NCI-H2196 treated with DMSO at 0.1 percent for 48 hours (cell line): ENCODE results near the gene SLC29A4.
"Not testable (repeated sequence)": the region's sequence is repeated elsewhere in the genome, so short reads cannot be mapped to it uniquely, and the experiment has no call there.

Source experiments
- DNase-seq: peaks from one replicate; lab custom pipeline; 2025; ENCODE audit not compliant: unreplicated experiment; lab: John Stamatoyannopoulos, UW

SLC29A4 gene, protein sequence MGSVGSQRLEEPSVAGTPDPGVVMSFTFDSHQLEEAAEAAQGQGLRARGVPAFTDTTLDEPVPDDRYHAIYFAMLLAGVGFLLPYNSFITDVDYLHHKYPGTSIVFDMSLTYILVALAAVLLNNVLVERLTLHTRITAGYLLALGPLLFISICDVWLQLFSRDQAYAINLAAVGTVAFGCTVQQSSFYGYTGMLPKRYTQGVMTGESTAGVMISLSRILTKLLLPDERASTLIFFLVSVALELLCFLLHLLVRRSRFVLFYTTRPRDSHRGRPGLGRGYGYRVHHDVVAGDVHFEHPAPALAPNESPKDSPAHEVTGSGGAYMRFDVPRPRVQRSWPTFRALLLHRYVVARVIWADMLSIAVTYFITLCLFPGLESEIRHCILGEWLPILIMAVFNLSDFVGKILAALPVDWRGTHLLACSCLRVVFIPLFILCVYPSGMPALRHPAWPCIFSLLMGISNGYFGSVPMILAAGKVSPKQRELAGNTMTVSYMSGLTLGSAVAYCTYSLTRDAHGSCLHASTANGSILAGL

GRCh38 chr7:5282543-5283316, at the start of gene SLC29A4:
Gene SLC29A4 (plus strand): TSS chr7:5282943. CDS start chr7:5287817, 4,874 bp downstream.
- no peak for DNase-seq

DNA sequence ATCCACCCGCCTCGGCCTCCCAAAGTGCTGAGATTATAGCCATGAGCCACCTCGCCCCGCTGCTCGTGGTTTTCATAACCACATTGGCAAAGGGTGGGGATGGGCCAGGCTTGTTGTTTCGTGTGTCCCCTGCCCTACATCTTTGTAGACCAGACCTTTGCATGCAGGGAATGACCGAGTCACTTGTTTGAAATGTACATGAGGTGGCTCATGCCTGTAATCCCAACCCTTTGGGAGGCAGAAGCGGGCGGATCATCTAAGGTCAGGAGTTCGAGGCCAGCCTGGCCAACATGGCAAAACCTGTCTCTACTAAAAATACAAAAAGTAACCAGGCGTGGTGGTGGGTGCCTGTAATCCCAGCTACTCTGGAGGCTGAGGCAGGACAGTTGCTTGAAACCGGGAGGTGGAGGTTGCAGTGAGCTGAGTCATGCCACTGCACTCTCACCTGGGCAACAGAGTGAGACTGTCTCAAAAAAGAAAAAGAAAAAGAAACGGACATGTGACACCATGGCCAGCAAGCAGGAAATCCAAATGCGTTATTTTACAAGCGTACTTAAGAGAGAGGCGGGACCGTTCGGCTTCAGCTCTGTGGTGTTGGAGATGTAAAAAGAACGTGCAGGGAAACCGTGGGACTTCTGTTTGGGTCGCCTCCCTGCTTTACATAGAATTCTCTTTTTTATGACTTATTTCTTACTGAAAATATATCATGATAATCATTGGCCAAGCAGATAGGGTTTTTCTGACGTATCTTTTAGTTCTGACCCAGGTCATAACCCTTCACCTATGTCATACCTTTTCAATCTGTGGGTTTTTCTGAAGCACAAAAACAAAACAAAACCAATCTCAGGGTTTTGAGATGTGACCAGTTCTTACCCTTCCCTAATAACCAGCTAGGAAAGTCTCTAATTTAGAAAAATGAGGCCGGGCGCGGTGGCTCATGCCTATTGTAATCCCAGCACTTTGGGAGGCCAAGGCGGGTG, 47.6 kb upstream of the SLC29A4 start:
- peak; percentile 23 for DNase-seq

DNA sequence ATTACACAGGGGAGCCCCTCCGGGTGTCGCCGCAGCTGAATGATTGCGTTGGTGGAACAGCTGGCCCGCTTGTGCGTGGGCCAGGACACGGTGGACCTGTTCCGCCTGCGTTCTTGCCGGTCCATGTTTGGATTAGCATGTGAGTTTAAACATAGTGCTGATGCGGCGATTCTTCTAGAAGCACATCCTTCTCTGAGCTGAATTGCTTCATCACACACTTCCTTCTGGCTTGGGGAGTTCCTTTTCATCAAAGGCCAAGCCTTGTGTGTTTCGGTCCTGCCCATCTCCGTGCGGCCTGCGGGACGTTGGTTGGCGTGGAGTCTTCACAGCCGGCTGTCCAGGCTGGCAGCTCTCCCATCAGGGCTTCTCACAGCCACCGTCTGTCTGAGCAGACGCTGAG, 45.5 kb upstream of the SLC29A4 start:
- no peak for DNase-seq

GRCh38 chr7:5238500-5238899, 44.2 kb upstream of the SLC29A4 start:
- no peak for DNase-seq

DNA sequence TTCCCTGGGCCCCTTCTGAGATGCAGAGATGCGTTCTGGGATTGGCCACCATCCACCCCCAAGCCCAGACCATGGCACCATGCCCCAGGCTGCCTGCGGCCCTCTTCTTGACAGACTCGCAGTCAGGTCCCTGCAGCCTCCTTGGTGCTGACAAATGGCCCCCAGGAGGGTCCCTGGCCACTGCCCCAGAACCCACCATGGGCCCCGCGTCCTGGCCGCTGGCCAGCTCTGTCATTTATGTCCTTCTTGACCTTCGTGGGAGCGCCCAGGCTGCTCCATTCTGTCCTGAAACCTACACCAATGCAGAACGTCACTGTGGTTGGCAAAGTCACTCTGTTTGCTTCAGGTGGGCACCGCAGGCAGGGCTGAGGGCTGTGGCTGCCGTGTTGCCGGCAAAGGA, 39.5 kb upstream of the SLC29A4 start:
- no peak for DNase-seq

- no peak for DNase-seq
These were observed 34.4 kb upstream of the SLC29A4 start for GRCh38 chr7:5248201-5248885.

- DNase-seq = not testable (repeated sequence)
These were observed 32.0 kb upstream of the SLC29A4 start for GRCh38 chr7:5250787-5251186.

DNA sequence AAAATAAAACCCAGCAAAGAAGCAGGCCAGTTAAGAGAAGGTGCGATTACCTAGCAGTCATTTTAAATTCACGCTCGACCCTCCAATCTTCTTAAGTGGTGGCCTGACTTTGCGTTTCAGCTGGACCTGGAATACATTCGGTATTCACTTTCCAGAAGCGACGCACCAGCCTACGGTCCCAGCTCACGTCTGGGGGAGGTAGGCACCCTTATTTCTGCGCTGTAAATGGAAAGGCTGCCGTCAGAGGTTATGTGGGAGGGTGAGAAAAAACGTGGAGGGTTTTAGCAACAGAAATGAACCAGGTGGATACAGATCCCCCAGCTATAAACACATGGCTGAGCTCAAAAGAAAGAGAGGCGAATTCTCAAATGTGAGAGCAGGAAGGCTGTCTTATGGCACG, 29.2 kb upstream of the SLC29A4 start:
- not testable (repeated sequence) for DNase-seq

DNA sequence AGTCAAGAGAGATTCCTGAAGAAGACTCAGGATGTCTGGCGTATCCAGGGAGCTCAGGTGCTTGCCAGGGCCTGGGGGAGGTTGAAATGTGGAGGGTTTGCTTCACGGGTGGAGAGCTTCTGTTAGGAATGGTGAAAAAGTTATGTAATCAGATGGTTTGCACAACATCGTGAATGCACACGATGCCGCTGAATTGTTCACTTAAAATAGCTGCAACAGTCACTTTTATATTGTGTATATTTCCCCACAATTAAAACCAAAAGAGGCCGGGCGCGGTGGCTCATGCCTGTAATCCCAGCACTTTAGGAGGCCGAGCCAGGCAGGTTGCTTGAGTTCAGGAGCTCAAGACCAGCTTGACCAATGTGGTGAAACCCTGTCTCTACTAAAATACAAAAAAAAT, 28.4 kb upstream of the SLC29A4 start:
- not testable (repeated sequence) for DNase-seq

DNA sequence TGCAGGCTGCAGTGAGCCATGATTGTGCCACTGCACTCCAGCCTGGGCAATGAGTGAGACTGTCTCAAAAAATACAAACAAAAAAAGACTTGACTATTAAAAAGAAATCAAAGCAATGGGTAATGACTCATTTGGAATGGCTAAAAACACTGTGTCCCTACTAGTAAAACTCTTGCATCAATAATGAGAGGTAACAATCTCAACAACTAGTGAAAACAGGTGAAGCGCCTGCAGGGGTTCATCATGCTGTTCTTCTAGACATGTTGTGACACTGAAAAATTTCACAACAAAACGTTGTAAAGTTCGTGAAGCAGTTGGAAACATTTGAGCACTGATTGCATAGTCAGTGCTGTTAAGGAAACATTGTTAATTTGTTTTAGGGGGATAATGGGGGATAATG, 26.9 kb upstream of the SLC29A4 start:
- DNase-seq = no peak

DNA sequence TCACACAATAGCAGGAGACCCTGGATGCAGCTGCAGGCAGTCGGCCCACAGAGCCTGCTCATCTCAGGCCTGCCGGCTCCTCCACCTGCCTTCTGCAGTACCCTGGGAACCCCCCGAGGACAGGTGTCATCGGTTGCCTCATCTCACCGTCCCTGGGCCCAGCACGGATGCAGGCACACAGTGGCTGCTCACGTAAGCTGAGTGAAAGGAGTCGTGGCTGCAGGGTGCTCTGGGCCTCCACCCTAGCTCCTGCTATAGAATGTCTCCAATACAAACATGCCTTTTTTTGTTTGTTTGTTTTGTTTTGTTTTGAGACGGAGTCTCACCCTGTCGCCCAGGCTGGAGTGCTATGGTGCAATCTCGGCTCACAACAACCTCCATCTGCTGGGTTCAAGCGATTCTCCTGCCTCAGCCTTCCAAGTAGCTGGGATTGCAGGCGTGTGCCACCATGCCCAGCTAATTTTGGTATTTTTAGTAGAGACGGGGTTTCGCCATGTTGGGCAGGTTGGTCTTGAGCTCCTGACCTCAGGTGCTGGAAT, 22.1 kb upstream of the SLC29A4 start:
- not testable (repeated sequence) for DNase-seq

DNA sequence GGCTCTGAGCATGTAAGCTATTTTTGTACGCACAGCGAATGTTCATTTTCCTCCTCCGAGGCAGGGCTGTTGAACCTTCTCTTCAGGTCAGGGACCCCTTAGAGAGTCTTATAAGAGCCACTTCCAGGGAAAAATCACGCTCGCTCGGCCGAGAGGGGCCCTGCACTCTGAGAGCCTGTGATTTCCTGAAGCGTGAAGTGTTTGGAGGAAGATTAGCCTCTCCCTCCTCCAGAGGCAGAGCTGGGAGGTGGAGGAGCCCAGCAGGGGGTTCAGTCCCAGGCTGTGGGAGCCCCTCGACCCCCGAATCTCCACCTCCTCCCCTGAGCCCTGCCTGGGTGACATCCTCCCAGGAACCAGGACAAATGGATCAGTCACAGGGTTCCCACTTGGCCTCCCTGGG, 19.7 kb upstream of the SLC29A4 start:
- DNase-seq = not testable (repeated sequence)

GRCh38 chr7:5265320-5266190, 17.2 kb upstream of the SLC29A4 start:
- no peak for DNase-seq

DNA sequence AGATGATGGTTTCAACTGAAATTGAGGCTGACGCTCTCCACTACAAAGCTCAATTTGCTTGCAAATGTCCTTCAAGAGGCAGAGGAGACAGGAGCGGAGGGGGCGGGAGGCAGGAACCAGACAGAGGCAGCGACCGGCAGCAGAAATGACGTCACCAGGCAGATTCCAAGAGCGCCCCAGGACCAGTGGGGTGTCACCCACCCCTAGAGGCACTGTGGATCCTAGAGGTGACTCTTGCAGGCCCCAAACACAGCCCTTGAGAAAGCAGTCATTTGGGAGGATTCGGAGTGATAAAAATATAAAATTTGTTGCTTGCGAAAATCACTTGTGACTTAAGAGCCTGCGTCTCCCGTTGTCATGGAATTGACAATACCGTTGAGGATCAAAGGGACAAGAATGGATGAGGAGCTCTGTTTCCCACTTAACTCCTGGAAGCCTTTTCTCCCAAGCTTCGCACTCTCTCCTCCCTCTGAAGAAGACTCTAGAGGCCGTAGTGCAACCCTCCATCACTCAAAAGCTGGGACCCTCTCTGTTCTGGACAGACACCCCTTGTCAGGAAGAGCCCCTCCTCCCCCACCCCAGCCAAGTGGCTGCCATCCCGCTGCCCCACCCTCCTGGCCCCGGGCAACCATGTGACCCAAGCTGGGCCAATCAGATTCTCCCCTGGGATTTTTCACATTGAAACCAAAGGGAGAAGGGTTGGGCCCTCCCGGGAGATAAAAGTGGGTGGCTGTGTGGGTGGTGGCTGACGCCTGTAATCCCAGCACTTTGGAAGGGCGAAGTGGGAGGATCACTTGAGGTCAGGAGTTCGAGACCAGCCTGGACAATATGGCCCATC, 16.3 kb upstream of the SLC29A4 start:
- DNase-seq = no peak

- not testable (repeated sequence) for DNase-seq
These were observed 14.9 kb upstream of the SLC29A4 start for GRCh38 chr7:5267829-5268228.

- not testable (repeated sequence) for DNase-seq
These were observed 12.6 kb upstream of the SLC29A4 start for GRCh38 chr7:5269992-5270657.

DNA sequence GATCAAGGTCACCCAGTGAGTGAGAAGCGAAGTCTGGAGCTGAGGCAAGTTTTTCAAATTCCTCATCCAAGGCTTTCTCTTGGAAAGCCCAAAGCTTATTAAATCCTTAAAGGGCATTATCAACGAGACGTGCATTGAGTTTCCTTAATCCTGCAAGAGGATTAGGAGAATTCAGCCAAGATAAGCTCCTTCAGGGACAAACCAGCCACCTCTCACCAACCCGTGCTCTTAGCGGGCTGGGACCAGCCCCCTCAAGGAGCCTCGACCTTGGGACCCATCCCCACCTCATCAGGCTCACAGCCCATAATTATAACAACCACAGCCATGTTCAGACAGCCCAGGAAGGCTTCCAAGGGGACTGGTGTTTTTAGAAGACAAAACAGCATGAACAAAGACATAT, 12.0 kb upstream of the SLC29A4 start:
- no peak for DNase-seq
